HPDE6-E6E7 (cell line): ENCODE results near the gene CASP8AP2.
"Not testable (repeated sequence)": the region's sequence is repeated elsewhere in the genome, so short reads cannot be mapped to it uniquely, and the experiment has no call there.

ENCODE experiments used
- DNase-seq: peaks from one replicate; pipeline ENCODE4 v3.0.0; 2011; ENCODE audit warnings: missing footprints; ENCODE audit errors: extremely low spot score

Gene CASP8AP2

DNA sequence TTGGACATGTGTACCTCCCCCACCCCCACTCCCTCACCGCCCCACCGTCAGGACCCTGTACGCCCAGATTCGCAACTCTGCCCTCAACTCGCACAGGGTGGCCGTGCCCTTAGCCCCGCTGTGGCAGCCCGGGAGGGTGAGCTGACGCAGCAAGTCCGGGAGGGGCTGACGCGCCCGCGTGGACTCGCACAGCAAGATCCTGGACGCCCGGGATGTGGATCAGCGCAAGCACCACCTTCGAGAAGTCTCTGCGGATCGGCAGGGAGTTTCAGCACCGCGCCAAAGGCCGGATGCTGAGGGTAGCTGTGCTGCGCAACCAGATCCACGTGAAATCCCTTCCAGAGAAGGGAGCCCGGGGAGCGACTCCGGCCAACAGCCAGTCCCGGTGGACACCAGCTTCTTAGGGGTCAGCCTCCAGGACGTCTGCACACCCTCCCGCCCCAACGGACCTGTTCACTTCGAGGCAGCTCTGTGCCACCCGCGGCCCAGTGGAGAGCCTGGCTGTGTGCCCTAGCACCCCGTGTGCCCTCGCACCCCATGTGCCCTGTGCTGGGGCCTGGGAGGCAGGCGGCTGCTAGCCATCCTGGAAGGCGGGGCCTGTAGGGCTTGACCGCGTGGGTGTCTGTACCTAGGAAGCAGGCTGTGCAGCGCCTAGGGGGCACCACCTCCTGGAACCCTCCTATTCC is 57.9 kb downstream of the CASP8AP2 start:
- DNase-seq, result no peak

DNA sequence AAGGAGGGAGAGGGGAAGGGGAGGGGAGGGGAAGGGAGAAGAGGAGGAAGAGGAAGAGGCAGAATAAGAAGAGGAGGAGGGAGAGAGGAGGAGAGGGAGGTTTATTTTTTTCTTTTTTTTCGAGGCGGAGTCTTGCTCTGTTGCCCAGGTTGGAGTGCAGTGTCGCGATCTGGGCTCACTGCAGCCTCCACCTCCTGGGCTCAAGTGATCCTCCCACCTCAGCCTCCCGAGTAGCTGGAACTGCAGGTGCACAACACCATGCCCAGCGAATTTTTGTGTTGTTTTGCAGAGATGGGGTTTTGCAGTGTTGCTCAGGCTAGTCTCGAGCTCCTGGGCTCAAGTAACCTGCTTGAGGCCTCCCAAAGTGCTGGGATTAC is 58.4 kb downstream of the CASP8AP2 start:
- DNase-seq, result no peak

DNA sequence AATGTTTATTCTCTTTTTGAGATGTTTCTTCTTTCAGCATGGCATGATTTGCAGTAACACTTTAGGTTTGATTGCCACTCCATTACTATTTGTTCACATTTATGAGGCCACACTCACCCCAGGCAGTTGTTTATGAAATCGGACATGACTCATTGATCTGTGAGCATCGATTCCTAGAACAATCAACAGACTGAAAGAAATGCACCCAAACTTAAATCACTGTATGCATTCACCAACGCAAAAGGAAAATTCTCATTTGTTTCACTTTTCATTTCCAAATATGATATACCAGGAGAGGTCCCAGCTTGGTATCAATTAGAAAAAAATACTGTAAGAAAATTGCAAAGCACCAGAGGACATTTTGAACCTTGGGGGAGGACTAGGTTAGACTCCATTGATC is 59.2 kb downstream of the CASP8AP2 start:
- DNase-seq, result no peak

DNA sequence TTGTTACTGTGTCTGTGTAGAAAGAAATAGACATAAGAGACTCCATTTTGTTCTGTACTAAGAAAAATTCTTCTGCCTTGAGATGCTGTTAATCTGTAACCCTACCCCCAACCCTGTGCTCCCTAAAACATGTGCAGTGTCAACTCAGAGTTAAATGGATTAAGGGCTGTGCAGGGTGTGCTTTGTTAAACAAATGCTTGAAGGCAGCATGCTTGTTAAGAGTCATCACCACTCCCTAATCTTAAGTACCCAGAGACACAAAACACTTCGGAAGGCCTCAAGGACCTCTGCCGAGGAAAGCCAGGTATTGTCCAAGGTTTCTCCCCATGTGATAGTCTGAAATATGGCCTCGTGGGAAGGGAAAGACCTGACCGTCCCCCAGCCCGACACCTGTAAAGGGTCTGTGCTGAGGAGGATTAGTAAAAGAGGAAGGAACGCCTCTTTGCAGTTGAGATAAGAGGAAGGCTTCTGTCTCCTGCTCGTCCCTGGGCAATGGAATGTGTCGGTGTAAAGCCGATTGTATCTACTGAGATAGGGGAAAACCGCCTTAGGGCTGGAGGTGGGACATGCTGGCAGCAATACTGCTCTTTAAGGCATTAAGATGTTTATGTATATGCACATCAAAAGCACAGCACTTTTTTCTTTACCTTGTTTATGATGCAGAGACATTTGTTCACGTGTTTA is 61.3 kb downstream of the CASP8AP2 start:
- DNase-seq, result not testable (repeated sequence)

DNA sequence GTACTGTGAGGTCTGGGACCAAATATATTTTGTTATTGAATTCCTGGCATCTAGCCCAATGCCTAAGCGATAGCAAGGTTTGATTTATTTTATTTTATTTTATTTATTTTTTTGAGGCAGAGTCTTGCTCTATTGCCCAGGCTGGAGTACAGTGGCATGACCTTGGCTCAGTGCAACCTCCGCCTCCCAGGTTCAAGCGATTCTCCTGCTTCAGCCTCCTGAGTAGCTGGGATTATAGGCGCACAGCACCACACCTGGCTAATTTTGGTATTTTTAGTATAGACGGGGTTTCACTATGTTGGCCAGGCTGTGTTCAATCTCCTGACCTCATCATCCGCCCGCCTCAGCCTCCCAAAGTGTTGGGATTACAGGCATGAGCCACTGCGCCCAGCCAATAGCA is 62.9 kb downstream of the CASP8AP2 start:
- not testable (repeated sequence) for DNase-seq

DNA sequence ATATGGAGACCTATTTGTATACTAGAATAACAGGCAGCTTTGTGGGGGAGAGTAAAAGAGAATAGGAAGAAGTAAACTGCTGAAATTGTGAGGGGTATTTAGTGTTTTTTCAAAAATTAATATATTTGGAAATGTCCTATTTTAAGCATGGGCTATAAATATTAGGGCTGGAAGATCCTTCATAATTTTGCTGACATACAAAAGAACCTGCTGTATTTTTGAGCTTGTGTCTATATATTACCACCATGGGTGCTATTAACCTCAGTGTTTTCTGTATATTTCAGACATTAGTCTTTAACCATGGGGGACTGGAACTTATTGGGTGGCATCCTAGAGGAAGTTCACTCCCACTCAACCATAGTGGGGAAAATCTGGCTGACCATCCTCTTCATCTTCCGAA is 64.5 kb downstream of the CASP8AP2 start, which contains the start of gene GJA10:
Gene GJA10, plus strand, starts transcription at position 301 of the 400 bp plus-strand sequence. Its CDS starts 0 bp downstream, at position 301.
- no peak for DNase-seq

DNA sequence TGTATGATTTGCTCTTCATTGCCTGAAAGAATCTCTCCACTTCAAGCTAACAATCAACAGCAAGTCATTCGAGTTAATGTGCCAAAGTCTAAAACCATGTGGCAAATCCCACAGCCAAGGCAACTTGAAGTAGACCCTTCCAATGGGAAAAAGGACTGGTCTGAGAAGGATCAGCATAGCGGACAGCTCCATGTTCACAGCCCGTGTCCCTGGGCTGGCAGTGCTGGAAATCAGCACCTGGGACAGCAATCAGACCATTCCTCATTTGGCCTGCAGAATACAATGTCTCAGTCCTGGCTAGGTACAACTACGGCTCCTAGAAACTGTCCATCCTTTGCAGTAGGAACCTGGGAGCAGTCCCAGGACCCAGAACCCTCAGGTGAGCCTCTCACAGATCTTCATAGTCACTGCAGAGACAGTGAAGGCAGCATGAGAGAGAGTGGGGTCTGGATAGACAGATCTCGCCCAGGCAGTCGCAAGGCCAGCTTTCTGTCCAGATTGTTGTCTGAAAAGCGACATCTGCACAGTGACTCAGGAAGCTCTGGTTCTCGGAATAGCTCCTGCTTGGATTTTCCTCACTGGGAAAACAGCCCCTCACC is 65.7 kb downstream of the CASP8AP2 start:
- DNase-seq, result peak; percentile 49

DNA sequence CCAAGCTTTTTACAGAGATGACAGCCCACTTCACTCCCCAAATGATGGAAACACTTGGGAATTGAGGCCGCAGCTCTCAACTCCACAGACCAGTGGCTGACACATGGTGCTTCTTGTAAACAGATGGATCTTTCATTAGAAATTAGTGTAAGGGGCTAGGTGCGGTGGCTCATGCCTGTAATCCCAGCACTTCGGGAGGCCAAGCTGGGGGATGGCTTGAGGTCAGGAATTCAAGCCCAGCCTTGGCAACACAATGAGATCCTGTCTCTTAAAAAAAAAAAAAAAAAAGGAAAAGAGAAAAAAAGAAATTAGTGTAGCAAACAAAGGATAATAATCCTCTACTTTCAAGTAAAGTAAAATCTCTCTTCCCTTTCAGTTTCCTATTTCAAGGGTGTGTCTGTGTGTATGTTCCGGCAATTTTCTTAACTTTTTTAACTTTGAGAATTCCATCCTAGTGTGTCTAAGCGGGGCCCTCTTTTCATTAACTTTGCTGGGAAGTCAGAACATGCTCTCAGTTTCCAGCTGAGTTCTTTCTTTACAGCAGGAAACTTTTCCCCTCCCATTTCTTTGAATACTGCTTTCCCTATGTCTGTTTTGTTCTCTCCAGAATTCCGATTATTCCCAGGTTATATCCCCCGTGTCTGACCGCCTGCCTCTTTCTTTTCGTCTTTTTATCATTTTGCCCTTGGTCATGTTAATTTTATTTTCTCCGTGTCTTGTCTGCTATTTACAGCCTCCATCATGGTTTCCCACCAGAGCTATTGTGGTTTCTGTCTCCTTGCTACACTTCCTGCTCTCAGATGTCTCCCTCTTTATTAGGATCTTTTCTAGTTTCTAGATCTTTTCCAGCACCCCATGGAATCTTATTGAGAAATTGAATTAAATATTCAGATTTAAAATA is 80.6 kb downstream of the CASP8AP2 start:
- not testable (repeated sequence) for DNase-seq

DNA sequence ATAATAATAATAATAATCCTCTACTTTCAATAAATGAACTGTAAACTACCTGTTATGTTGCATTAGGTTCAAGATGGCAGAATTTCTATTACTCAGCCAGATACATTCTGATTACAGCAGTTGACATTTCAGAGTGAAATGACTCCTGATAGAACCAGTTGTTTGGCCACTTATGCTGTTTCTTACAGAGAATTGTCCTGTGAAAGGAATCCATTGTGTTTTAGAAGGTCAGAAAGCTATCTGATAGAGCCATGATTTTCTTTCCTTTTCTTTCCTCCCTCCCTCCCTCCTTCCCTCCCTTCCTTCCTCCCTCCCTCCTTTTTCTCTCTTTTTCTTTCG is 81.2 kb downstream of the CASP8AP2 start:
- DNase-seq, result no peak

DNA sequence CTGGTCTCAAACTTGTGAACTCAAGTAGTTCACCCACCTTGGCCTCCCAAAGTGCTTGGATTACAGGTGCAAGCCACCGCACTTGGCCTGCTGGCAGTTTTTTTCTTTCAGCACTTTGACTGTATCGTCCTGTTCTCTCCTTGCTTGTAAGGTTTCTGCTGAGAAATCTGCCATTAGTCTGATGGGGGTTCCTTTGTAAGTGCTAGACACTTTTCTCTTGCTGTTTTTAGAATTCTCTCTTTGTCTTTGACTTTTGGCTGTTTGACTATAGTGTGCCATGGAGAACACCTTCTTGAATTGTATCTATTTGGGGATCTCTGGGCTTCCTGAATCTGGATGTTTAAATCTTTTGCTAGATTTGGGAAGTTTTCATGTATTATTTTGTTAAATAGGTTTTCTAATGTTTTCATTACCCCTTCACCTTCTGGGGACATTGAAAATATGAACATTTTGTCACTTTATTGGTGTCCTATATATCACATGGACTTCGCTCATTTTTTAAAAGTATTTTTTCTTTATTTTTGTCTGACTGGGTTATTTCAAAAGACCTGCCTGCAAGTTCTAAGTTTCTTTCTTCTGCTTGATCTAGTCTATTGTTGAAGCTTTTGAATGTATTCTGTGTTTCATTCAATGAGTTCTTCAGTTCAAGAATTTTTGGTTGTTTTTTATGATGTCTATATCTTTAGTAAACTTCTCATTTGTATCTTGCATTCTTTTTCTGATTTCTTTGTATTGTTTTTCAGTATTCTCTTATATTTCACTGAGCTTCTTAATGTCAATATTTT is 86.6 kb downstream of the CASP8AP2 start:
- no peak for DNase-seq

DNA sequence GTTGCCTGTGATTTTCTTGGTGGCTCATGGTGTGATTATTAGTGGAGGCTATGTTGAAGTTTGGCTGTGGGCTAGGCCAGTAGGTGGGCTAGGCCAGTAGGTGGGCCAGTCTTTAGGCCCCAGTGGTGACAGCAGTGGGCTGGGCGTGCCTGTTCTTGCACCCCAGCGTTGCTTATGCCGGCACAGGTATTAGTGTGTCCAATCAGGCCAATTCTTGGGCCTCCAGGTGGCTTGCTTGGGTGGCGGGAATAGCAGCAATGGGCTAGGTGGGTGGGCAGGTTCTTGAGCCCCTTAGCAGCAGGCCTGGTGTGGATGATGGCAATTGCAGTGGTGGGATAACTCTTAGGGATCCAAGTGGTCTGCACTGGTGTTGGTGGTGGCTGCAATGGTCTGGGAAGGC is 87.5 kb downstream of the CASP8AP2 start:
- no peak for DNase-seq

DNA sequence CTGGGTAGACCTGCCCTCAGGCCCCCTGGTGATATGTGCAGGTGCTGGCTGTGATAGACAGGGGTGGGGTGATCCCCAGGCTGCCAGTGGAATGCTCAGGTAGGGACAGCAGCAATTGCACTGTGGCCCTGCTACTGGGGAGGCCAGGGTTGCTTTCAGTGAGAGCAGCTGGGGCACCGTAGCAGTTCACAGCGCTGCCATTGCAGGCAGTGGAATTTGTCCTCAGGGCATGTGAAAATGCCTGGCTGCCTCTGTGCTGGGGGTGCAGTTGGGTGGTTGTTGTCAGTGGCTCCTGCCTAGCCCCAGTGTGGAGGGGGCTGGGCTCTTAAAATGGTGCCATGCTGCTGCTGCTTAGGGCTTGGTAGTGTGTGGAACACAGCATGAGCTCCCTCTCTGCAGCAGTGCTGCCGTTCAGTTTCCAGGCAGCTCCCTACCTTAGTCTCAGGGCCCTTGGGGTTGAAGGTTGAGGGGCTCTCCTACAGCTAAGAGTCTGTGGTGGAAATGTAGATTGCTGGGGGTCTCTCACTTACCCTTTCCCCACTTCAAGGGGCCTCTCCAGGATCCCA is 88.2 kb downstream of the CASP8AP2 start:
- no peak for DNase-seq
